ENCODE measurements around the gene MLIP.

- TF ChIP-seq POLR2A (IDR thresholded peaks at IDR 0.05; ENCODE audit: low read depth, low read length) (no peak), POLR2AphosphoS5 (IDR thresholded peaks at IDR 0.05; ENCODE audit: low read depth, low read length) (no peak)
Observed at GRCh38 chr6:54284161-54284860, 173.1 kb downstream of the MLIP start.

All from GM12892 (cell line).